Central memory CD4-positive, alpha-beta T cell (primary cell): Measurements from ENCODE around the gene DNAAF3.

Source experiments
- DNase-seq: peaks from one replicate; pipeline ENCODE4 v3.0.0; 2022

DNAAF3 gene

DNA sequence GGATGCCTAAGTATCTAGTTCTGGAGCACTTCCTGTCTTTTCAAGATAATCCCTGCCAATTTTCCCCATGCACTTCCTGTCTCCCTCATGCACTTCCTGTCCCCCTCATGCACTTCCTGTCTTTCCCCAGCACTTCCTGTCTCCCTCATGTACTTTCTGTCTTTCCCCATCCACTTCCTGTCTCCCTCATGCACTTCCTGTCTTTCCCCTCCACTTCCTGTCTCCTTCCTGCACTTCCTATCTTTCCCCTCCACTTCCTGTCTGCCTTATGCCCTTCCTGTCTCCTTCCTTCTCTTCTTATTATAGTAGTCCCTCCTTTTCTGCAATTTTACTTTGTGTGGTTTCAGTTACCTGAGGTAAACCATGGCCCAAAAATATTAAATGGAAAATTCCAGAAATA, 14.4 kb downstream of the DNAAF3 start:
- no peak for DNase-seq

- DNase-seq: no peak
Measured at GRCh38 chr19:55149078-55150003, 17.1 kb downstream of the DNAAF3 start, which contains the start of gene TNNT1. TNNT1 (minus strand) TSS chr19:55149206; CDS start chr19:55147157, 2,049 bp downstream.

GRCh38 chr19:55147545-55148251, 18.7 kb downstream of the DNAAF3 start:
- DNase-seq: no peak

GRCh38 chr19:55146705-55147273, 19.6 kb downstream of the DNAAF3 start:
- no peak for DNase-seq

- DNase-seq: no peak
Measured at GRCh38 chr19:55146078-55146704, 20.2 kb downstream of the DNAAF3 start.

DNA sequence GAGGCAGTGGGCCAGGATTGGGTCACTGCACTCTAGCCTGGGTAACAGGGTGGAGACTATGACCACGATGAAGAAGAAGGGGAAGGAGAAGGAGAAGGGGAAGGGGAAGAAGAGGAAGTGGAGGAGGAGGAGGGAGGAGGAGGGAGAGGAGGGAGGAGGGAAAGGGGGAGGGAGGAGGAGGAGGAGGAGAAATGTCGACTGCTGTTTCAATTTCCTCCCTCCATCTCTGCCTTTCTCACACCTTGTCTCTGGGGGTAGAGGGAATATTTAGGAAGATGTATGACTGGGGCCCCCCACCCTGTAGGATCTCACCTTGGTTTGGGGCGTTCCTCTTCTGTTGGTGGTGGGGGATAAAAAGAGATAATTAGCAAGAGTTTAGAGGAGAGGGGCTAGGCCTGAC, 21.2 kb downstream of the DNAAF3 start:
- no peak for DNase-seq

DNA sequence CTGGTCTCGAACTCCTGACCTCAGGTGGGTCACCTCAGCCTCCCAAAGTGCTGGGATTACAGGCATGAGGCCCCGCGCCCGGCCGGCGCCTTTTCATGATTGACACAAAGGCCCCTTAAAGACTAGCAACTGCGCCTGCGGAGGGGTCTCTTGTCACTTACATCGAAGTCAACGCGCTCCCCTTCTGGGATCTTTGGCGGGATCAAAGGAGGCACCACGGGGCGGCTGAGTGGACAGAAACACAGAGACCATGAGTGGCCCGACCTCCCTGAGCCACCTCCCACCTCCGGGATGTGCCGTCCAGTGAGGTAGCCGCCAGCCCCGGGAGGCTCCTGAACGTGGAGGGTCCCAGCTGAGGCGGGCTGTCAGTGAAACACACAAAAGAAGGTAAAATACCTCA, 24.7 kb downstream of the DNAAF3 start:
- DNase-seq: no peak

DNA sequence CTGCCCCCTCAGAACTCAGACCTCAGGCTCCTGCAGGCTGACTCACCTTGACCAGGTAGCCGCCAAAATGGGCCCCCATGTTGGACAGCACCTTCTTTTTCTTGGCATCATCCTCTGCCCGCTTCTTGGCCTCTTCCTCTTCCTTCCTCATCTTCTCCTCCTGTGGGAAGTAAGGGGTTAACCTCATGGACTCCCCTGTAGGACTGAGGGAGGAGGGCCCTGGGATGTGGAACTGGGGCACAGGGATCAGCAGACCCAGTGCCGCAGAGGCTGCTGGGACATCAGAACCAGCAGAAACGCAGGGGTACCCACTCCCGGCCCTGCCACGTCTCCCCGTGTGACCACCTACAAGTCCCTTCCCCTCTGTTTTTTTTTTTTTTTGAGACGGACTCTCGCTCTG, 28.5 kb downstream of the DNAAF3 start:
- no peak for DNase-seq

GRCh38 chr19:55136399-55137102, 29.9 kb downstream of the DNAAF3 start:
- no peak for DNase-seq

DNA sequence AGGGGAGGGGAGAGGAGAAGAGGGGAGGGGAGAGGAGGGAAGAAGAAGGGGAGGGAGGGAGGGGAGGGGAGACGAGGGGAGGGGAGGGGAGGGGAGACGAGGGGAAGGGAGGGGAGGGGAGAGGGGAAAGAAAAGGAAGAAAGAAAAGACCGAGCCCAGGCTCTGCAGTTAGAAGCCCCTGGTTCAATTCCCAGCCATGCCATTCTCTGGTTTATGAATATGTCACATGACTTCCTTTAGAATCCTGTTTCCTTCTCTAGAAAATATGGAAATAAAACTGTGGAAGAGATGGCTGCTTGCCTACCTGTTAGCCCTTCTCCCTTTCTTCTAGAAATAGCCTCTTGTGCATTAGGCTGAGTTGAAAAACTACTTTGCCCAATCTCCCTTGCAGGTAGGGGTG, 31.7 kb downstream of the DNAAF3 start:
- no peak for DNase-seq

- DNase-seq: no peak
Measured at GRCh38 chr19:55133639-55134444, 32.6 kb downstream of the DNAAF3 start.

DNA sequence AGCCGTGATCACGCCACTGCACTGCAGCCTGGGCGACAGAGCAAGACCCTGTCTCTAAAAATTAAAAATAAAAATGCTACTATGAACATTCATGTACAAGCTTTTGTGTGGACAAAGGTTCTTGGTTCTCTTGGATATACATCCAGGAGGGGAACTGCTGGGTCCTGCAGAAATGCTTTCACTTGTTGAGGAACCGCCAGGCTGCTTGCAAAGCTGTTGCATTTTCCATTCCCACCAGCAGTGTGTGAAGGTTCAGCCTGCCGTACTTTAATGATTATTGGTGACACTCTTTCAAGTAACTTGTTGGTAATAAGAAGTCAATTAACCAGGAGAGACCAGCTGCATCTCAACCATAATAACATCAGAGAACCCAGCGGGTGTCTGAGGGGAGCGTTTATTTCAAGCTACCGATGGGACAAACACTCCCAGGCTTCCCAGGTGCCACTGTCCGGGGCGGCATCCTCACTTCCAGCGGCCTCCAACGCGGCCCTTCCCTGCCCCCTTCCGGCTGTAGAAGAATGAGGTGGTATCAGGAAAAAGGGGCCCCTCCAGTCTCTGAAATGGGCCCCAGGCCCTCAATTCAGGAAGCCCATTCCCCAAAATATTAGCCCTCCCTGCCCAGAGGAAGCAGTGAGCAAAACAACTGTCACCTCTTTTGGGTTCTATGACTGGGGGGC, 33.8 kb downstream of the DNAAF3 start:
- no peak for DNase-seq

DNA sequence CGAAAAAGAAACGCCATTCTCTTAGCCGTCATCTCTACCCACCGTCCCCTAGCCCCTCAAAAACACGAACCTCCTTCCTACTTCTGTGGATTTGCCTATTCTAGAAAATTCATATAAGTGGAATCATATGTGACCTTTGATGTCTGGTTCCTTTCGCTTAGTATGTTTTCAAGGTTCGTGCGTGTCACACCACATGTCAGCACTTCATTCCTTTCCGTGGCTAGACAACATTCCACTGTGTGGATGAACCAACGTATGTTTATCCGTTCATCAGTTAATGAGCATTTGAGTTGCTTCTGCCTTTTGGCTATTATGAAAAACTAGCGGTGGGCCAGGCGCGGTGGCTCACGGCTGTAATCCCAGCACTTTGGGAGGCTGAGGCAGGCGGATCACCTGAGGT, 35.0 kb downstream of the DNAAF3 start:
- no peak for DNase-seq

- DNase-seq: peak; percentile 32
Measured at GRCh38 chr19:55119053-55119452, 47.4 kb downstream of the DNAAF3 start.

DNA sequence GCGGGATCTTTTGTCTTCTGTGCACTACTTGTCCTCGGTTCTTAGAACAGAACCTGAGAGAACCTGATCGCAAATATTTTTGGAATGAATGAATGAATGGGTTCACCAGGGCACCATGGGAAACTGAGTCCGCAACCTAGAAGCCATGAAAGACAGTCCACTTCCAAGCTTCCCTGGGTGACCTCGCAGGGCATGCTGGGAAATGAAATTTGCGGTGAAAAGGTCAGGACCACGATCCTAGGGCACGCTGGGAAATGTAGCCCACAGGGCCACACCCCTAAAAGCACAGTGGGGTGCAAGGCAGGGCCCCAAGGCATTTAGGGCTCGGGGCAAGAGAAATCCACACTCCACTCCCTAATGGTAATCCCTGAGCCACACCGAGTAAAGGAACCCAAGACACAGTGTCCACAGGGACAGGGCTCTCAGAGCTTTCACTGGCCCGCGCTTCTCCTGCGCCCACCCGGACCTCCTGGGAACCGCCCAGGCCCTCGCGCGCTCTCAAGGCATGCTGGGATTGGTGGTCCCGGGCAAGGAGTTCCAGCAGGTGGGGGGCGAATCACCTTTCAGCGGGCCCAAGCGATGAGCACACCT, 47.9 kb downstream of the DNAAF3 start:
- DNase-seq: no peak

DNA sequence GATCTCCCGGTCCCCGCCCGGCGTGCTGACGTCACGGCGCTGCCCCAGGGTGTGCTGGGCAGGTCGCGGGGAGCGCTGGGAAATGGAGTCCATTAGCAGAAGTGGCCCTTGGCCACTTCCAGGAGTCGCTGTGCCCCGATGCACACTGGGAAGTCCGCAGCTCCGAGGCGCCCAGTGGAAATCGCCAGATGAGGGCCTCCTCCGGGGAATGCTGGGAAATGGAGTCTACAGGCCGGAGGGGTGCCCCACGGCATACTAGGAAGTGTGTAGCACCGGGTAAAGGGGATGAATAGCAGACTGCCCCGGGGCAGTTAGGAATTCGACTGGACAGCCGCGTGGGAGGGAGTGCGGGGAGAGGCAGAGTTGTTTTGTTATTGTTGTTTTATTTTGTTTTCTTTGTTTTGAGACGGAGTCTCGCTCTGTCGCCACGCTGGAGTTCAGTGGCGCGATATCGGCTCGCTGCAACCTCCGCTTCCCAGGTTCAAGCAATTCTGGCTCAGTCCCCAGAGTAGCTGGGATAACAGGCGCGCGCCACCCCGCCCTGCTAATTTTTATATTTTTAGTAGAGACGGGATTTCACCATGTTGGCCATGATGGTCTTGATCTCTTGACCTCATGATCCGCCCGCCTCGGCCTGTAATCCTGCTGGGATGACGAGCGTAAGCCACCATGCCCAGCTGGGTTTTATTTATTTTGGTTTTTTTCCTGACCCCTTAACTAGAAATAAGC, 48.6 kb downstream of the DNAAF3 start:
- DNase-seq: peak; percentile 96

DNA sequence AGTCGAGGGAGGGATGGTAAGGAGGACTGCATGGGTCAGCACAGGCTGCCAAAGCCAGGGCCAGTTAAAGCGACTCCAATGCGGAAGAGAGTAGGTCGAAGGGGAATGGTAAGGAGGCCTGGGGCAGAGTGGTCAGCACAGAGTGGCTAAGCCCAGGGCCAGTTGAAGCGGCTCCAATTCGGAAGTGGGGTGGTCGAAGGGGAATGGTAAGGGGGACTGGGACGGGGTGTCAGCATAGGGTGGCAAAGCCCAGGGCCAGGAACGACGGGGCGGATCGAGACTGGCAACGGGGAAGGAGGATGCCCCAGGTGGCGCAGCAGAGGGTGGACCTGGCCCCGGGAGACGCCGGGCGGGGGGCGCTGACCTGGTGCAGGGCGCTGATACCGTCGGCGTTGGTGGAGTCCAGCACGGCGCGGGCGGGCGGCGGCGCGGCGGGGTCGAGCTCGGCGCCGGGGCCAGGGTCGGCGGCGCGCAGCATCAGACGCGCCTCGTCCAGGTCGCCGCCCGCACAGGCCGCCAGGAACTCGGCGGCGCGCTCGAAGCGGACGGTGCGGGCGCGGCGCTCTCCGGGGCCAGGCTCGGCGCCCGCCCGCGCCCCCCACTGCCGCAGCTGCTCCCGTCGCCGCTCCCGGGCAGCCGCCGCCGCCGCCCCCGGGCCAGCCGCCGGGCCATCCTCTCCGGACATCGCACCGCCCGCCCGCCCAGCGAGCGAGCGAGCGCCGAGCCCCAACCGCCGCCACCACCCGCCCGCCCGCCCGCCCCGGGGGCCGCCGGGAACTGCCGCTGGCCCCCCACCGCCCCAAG, 49.4 kb downstream of the DNAAF3 start, which contains the start of gene PPP1R12C:
Gene PPP1R12C, minus strand, starts transcription at position 779 of the 804 bp plus-strand sequence. Its CDS starts 94 bp downstream, at position 685.
- DNase-seq: peak; percentile 18

- DNase-seq: peak; percentile 41
Measured at GRCh38 chr19:55116232-55116858, 50.1 kb downstream of the DNAAF3 start.
